H9 (cell line): ENCODE measurements around the gene EXD1. TPM values are rescaled to one million over a fixed set of nuclear protein-coding genes. Genes with fewer than 3 reads are reported as not detected.

ENCODE experiments used
- DNase-seq: peaks from one replicate; pipeline ENCODE4 v3.0.0-alpha.2; 2017
- H2AFZ ChIP-seq: one replicate; pipeline ENCODE4 v1.6.1; 2013; ENCODE audit warnings: mild to moderate bottlenecking, low read length, control low read depth, moderate library complexity
- H2AK5ac ChIP-seq: 2 replicates; pipeline ENCODE4 v1.6.1; 2013; ENCODE audit warnings: low read length, control low read depth, mixed read lengths; ENCODE audit not compliant: insufficient read length
- H2BK120ac ChIP-seq: one replicate; pipeline ENCODE4 v1.6.1; 2013; ENCODE audit warnings: low read depth, mild to moderate bottlenecking, low read length, control low read depth, inconsistent platforms; ENCODE audit not compliant: poor library complexity, severe bottlenecking
- H2BK12ac ChIP-seq: 2 replicates; pipeline ENCODE4 v1.6.1; 2013; ENCODE audit warnings: low read length, control low read depth, mixed read lengths, low read depth; ENCODE audit not compliant: insufficient read length
- H2BK15ac ChIP-seq: 2 replicates; pipeline ENCODE4 v1.6.1; 2013; ENCODE audit warnings: low read depth, low read length, control low read depth
- H2BK20ac ChIP-seq: one replicate; pipeline ENCODE4 v1.6.1; 2013; ENCODE audit warnings: low read depth, mild to moderate bottlenecking, low read length, control low read depth, inconsistent platforms; ENCODE audit not compliant: poor library complexity, severe bottlenecking
- H2BK5ac ChIP-seq: 2 replicates; pipeline ENCODE4 v1.6.1; 2013; ENCODE audit warnings: low read length, control low read depth, mixed read lengths; ENCODE audit not compliant: insufficient read length
- H3K14ac ChIP-seq: 2 replicates; pipeline ENCODE4 v1.6.1; 2013; ENCODE audit warnings: low read length, control low read depth; ENCODE audit not compliant: insufficient read depth
- H3K18ac ChIP-seq: 2 replicates; pipeline ENCODE4 v1.6.1; 2013; ENCODE audit warnings: low read depth, mild to moderate bottlenecking, mixed read lengths, low read length, control low read depth; ENCODE audit not compliant: insufficient read length
- H3K23ac ChIP-seq: 2 replicates; pipeline ENCODE4 v1.6.1; 2013; ENCODE audit warnings: low read length, control low read depth, mixed read lengths, low read depth; ENCODE audit not compliant: insufficient read length
- H3K23me2 ChIP-seq: 2 replicates; pipeline ENCODE4 v1.6.1; 2013; ENCODE audit warnings: low read depth, mild to moderate bottlenecking, mixed read lengths, low read length, control low read depth; ENCODE audit not compliant: insufficient read length, poor library complexity, severe bottlenecking
- H3K27ac ChIP-seq: 2 replicates; pipeline ENCODE4 v1.5.1; 2013; ENCODE audit warnings: low read length, control low read depth, mixed read lengths, low read depth; ENCODE audit not compliant: insufficient read length
- H3K27me3 ChIP-seq: 2 replicates; pipeline ENCODE4 v1.6.1; 2013; ENCODE audit warnings: low read length, control low read depth, inconsistent platforms; ENCODE audit not compliant: insufficient read depth
- H3K4ac ChIP-seq: 2 replicates; pipeline ENCODE4 v1.6.1; 2013; ENCODE audit warnings: low read depth, mild to moderate bottlenecking, control low read depth, inconsistent platforms, low read length, moderate library complexity
- H3K4me1 ChIP-seq: 2 replicates; pipeline ENCODE4 v1.6.1; 2013; ENCODE audit warnings: low read length, control low read depth, inconsistent platforms; ENCODE audit not compliant: insufficient read depth
- H3K4me2 ChIP-seq: 2 replicates; pipeline ENCODE4 v1.6.1; 2013; ENCODE audit warnings: low read length, control low read depth, mixed read lengths; ENCODE audit not compliant: insufficient read length, insufficient read depth
- H3K56ac ChIP-seq: 2 replicates; pipeline ENCODE4 v1.6.1; 2013; ENCODE audit warnings: low read depth, mild to moderate bottlenecking, mixed read lengths, low read length, control low read depth; ENCODE audit not compliant: insufficient read length
- H3K79me1 ChIP-seq: 2 replicates; pipeline ENCODE4 v1.6.1; 2013; ENCODE audit warnings: low read depth, mild to moderate bottlenecking, moderate library complexity, low read length, control low read depth, inconsistent platforms; ENCODE audit not compliant: insufficient read depth, poor library complexity, severe bottlenecking
- H3K79me2 ChIP-seq: 2 replicates; pipeline ENCODE4 v1.6.1; 2013; ENCODE audit warnings: low read length, control low read depth, inconsistent platforms; ENCODE audit not compliant: insufficient read depth
- H3K9ac ChIP-seq: 2 replicates; pipeline ENCODE4 v1.6.1; 2013; ENCODE audit warnings: low read length, control low read depth, mixed read lengths; ENCODE audit not compliant: insufficient read length; ENCODE audit errors: extremely low read depth
- H3K9me3 ChIP-seq: one replicate; pipeline ENCODE4 v1.6.1; 2013; ENCODE audit warnings: low read depth, low read length, inconsistent platforms; ENCODE audit not compliant: control insufficient read depth
- H3T11ph ChIP-seq: one replicate; pipeline ENCODE4 v1.6.1; 2013; ENCODE audit warnings: mild to moderate bottlenecking, low read length, control low read depth, inconsistent platforms
- H4K20me1 ChIP-seq: one replicate; pipeline ENCODE4 v1.6.1; 2013; ENCODE audit not compliant: control insufficient read depth, insufficient read length, insufficient read depth
- H4K5ac ChIP-seq: 2 replicates; pipeline ENCODE4 v1.6.1; 2013; ENCODE audit warnings: low read depth, mild to moderate bottlenecking, mixed read lengths, low read length, control low read depth; ENCODE audit not compliant: insufficient read length
- H4K8ac ChIP-seq: replicated peaks from 2 replicates; pipeline ENCODE4 v1.6.1; 2013; ENCODE audit warnings: low read length, control low read depth, mixed read lengths, low read depth; ENCODE audit not compliant: insufficient read length
- H4K91ac ChIP-seq: 2 replicates; pipeline ENCODE4 v1.6.1; 2013; ENCODE audit warnings: low read depth, mild to moderate bottlenecking, moderate library complexity, mixed read lengths, low read length, control low read depth; ENCODE audit not compliant: insufficient read length
- H3K27ac Mint-ChIP-seq, 3 experiments: 2 replicates in 2 of 3; 3 replicates in 1 of 3; pipeline ENCODE4 v1.8.0; 2020 to 2021; ENCODE audit warnings: mixed read lengths in 3 of 3, mild to moderate bottlenecking in 1 of 3, moderate library complexity in 1 of 3
- H3K27me3 Mint-ChIP-seq: 2 replicates; pipeline ENCODE4 v1.8.0; 2021; ENCODE audit warnings: low read depth, mild to moderate bottlenecking, moderate library complexity, mixed read lengths
- H3K36me3 Mint-ChIP-seq, 3 experiments: 2 replicates in 2 of 3; 3 replicates in 1 of 3; pipeline ENCODE4 v1.8.0; 2020 to 2021; ENCODE audit warnings: low read depth in 3 of 3, mixed read lengths in 3 of 3; ENCODE audit not compliant: insufficient read depth in 1 of 3
- H3K4me1 Mint-ChIP-seq, 2 experiments: 2 replicates each; pipeline ENCODE4 v1.8.0; 2020; ENCODE audit warnings: mixed read lengths in 2 of 2
- H3K4me3 Mint-ChIP-seq, 2 experiments: 2 replicates in 1 of 2; 3 replicates in 1 of 2; pipeline ENCODE4 v1.8.0; 2020 to 2021; ENCODE audit warnings: mild to moderate bottlenecking in 2 of 2, mixed read lengths in 2 of 2, moderate library complexity in 1 of 2
- H3K9me3 Mint-ChIP-seq, 2 experiments: 2 replicates in 1 of 2; 3 replicates in 1 of 2; pipeline ENCODE4 v1.8.0; 2020; ENCODE audit warnings: mild to moderate bottlenecking in 2 of 2, mixed read lengths in 2 of 2, moderate library complexity in 1 of 2
- WGBS: extraction: QIAGEN DNeasy Blood & Tissue Kit; methylation state at CpG from one replicate; pipeline ENCODE4 v1.1.7; 2013; ENCODE audit warnings: missing lambda C conversion rate, low lambda C conversion rate, mixed read lengths; ENCODE audit not compliant: insufficient read length; ENCODE audit errors: extremely low coverage; 5-methylcytosine and 5-hydroxymethylcytosine counted together
- total RNA-seq: library from RNA; stranded (reverse); gene quantifications from 2 replicates; pipeline ENCODE4 v1.2.1, GENCODE V29; 2021
- TF ChIP-seq, protein P1 (sequence below): fragments of 200-600 bp; sonication (generic); conservative IDR thresholded peaks from 3 replicates; pipeline ENCODE4 v1.8.0; 2021; ENCODE audit warnings: antibody characterized with exemption, mild to moderate bottlenecking

The EXD1 gene
- total RNA-seq, 1 experiment from 2014 or later = not detected

DNA sequence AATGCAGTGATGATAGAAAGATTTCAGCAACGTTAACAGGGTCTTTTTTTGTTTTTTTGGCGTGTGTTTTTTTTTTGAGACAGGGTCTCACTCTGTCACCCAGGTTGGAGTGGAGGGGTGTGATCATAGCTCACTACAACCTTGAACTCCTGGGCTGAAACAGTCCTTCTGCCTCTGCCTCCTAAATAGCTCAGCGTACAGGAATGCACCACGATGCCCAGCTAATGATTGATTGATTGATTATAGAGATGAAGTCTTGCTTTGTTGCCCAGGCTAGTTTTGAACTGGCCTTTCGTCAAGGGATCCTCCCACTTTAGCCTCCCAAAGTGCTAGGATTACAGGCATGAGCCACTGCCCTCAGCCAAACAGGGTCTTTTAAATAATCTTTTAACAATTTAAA, 7.5 kb upstream of the EXD1 start:
- Histone ChIP-seq H3K27ac (no peak overlapping the region), H3K4me2 (no peak overlapping the region), H3K79me1 (no peaks in the 10 kb centered on the region), H4K91ac (no peak overlapping the region), H2BK15ac (no peak overlapping the region), H3K9ac (no peak overlapping the region), H3K4me1 (no peaks in the 10 kb centered on the region), H3K9me3 (no peaks in the 10 kb centered on the region), H2BK20ac (no peak overlapping the region), H3T11ph (no peak overlapping the region), H3K4ac (no peak overlapping the region), H3K18ac (no peak overlapping the region), H2BK12ac (no peak overlapping the region), H3K14ac (no peak overlapping the region), H3K79me2 (no peaks in the 10 kb centered on the region), H2BK5ac (no peak overlapping the region), H3K56ac (no peak overlapping the region), H4K5ac (no peak overlapping the region), H2AFZ (no peak overlapping the region), H3K23ac (no peak overlapping the region), H2BK120ac (no peak overlapping the region), H3K23me2 (no peaks in the 10 kb centered on the region), H4K8ac (no peak overlapping the region), H4K20me1 (no peaks in the 10 kb centered on the region), H3K27me3 (no peaks in the 10 kb centered on the region), H2AK5ac (no peak overlapping the region)
- no peak overlapping the region for H3K4me3 Mint-ChIP-seq
- H3K27ac Mint-ChIP-seq = peak overlapping the region in 1 of 3 experiments; percentile 73; a peak in 4 of 7 replicates
- H3K27me3 Mint-ChIP-seq = no peaks in the 10 kb centered on the region
- H3K9me3 Mint-ChIP-seq = no peaks in the 10 kb centered on the region
- no peak for DNase-seq
- no CpG with 5 or more reads among the region's 5 CpGs for WGBS
- no peaks in the 10 kb centered on the region; a peak in 2 of 7 replicates for H3K36me3 Mint-ChIP-seq
- H3K4me1 Mint-ChIP-seq = peaks cover 5% of the 10 kb centered on the region in 2 experiments; a peak in 3 of 4 replicates
- TF ChIP-seq, protein P1, sequence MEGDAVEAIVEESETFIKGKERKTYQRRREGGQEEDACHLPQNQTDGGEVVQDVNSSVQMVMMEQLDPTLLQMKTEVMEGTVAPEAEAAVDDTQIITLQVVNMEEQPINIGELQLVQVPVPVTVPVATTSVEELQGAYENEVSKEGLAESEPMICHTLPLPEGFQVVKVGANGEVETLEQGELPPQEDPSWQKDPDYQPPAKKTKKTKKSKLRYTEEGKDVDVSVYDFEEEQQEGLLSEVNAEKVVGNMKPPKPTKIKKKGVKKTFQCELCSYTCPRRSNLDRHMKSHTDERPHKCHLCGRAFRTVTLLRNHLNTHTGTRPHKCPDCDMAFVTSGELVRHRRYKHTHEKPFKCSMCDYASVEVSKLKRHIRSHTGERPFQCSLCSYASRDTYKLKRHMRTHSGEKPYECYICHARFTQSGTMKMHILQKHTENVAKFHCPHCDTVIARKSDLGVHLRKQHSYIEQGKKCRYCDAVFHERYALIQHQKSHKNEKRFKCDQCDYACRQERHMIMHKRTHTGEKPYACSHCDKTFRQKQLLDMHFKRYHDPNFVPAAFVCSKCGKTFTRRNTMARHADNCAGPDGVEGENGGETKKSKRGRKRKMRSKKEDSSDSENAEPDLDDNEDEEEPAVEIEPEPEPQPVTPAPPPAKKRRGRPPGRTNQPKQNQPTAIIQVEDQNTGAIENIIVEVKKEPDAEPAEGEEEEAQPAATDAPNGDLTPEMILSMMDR = no peak
